ENCODE measurements around the gene SLAMF8.

SLAMF8 gene

GRCh38 chr1:159826441-159827101 is at the start of gene SLAMF8:
TSS of gene SLAMF8 (plus strand) at chr1:159826873. CDS start at chr1:159826899, 26 bp downstream.
- no peak for DNase-seq

- DNase-seq: no peak
Measured at GRCh38 chr1:159778266-159778665, 48.4 kb upstream of the SLAMF8 start.

- no peak for DNase-seq
Measured at GRCh38 chr1:159779403-159779851, 47.2 kb upstream of the SLAMF8 start.

- DNase-seq: peak; percentile 84 to 91
Measured at GRCh38 chr1:159780583-159781582, 45.8 kb upstream of the SLAMF8 start, which contains the start of gene DUSP23. TSS of gene DUSP23 (plus strand) at chr1:159780962. CDS start at chr1:159781101, 139 bp downstream.

GRCh38 chr1:159781992-159782391 is 44.7 kb upstream of the SLAMF8 start:
- DNase-seq: no peak

GRCh38 chr1:159783724-159784123 is 42.9 kb upstream of the SLAMF8 start:
- no peak for DNase-seq

- no peak for DNase-seq
Measured at GRCh38 chr1:159786465-159786864, 40.2 kb upstream of the SLAMF8 start.

- no peak for DNase-seq
Measured at GRCh38 chr1:159786966-159787365, 39.7 kb upstream of the SLAMF8 start.

- DNase-seq: no peak
Measured at GRCh38 chr1:159790237-159790917, 36.3 kb upstream of the SLAMF8 start.

GRCh38 chr1:159791031-159791430 is 35.6 kb upstream of the SLAMF8 start:
- no peak for DNase-seq

- no peak for DNase-seq
Measured at GRCh38 chr1:159791461-159791860, 35.2 kb upstream of the SLAMF8 start.

GRCh38 chr1:159795534-159795933 is 31.1 kb upstream of the SLAMF8 start:
- DNase-seq: no peak

- DNase-seq: peak in 1 of 2 experiments; percentile 37
Measured at GRCh38 chr1:159798893-159799292, 27.8 kb upstream of the SLAMF8 start.

- DNase-seq: no peak
Measured at GRCh38 chr1:159799446-159799985, 27.2 kb upstream of the SLAMF8 start.

- DNase-seq: no peak
Measured at GRCh38 chr1:159800177-159800930, 26.3 kb upstream of the SLAMF8 start.

- DNase-seq: no peak
Measured at GRCh38 chr1:159802111-159802510, 24.6 kb upstream of the SLAMF8 start, which contains the start of gene FCRL6. TSS of gene FCRL6 (plus strand) at chr1:159802360. CDS start at chr1:159802425, 65 bp downstream.

- no peak for DNase-seq
Measured at GRCh38 chr1:159803956-159804689, 22.6 kb upstream of the SLAMF8 start.

GRCh38 chr1:159804924-159805323 is 21.7 kb upstream of the SLAMF8 start:
- DNase-seq: no peak

GRCh38 chr1:159815926-159816325 is 10.7 kb upstream of the SLAMF8 start:
- no peak for DNase-seq

GRCh38 chr1:159817276-159818041 is 9.2 kb upstream of the SLAMF8 start:
- DNase-seq: no peak

Data from cerebellar nuclear complex (tissue), 1 donor.